Spleen (tissue), 7 donors: ENCODE data around the gene VPS54.

ENCODE experiments used
- POLR2A ChIP-seq, 3 donors: fragments of 450-650 bp; IDR thresholded peaks; one replicate each; pipeline ENCODE4 v1.5.1; 2017; ENCODE audit warnings: antibody characterized with exemption in 3 of 3, mild to moderate bottlenecking in 1 of 3
- POLR2AphosphoS5 ChIP-seq, 3 donors: sonication (generic); formaldehyde crosslinking; IDR thresholded peaks; one replicate each; pipeline ENCODE4 v1.5.1; 2017; ENCODE audit warnings: antibody characterized with exemption in 3 of 3
- TF ChIP-seq, protein P1 (sequence below), 11 experiments: fragments of 200-600 bp in 7 of 11; fragments of 450-650 bp in 4 of 11; sonication (generic) in 4 of 11; IDR thresholded peaks in 8 of 11; conservative IDR thresholded peaks in 3 of 11; 1 replicate in 7 of 11; 2 replicates in 4 of 11; pipeline versions ENCODE4 v1.4.0 to v1.8.0; 2016 to 2021; ENCODE audit warnings: antibody characterized with exemption in 11 of 11, inconsistent platforms in 4 of 11, mild to moderate bottlenecking in 1 of 11
- donor health status: DM: no; HTN: no; CAD: no; lungs with moderate emphysema.
- donor health status: DM: no; HTN: no; CAD: no.
- donor health status: DM: no; HTN: no; CAD: no.

DNA sequence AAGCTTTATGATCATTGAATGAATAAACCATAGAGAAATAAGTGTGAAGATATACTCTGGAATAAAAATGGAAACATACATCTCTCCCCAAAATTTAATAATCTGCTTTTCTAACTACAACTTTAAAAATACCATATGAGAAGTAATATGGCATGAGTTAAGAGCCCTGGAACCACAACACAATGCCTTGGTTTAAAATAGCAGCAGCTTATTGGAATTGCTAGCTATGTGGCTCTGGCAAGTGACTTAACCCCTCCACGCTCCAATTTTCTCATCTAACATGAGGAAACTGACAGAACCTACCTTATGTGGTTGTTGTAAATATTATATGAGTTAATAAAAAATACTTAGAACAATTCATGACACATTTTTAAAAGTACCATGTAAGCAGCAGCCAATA lies 76.4 kb downstream of the VPS54 start:
- TF ChIP-seq, protein P1, sequence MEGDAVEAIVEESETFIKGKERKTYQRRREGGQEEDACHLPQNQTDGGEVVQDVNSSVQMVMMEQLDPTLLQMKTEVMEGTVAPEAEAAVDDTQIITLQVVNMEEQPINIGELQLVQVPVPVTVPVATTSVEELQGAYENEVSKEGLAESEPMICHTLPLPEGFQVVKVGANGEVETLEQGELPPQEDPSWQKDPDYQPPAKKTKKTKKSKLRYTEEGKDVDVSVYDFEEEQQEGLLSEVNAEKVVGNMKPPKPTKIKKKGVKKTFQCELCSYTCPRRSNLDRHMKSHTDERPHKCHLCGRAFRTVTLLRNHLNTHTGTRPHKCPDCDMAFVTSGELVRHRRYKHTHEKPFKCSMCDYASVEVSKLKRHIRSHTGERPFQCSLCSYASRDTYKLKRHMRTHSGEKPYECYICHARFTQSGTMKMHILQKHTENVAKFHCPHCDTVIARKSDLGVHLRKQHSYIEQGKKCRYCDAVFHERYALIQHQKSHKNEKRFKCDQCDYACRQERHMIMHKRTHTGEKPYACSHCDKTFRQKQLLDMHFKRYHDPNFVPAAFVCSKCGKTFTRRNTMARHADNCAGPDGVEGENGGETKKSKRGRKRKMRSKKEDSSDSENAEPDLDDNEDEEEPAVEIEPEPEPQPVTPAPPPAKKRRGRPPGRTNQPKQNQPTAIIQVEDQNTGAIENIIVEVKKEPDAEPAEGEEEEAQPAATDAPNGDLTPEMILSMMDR (IDR thresholded peaks at IDR 0.05 in 8 of 11, conservative IDR thresholded peaks at IDR 0.05 in 3 of 11) = no peak
- TF ChIP-seq POLR2A (IDR thresholded peaks at IDR 0.05) (no peak), POLR2AphosphoS5 (IDR thresholded peaks at IDR 0.05) (no peak)
